ENCODE results near the gene YKT6.

Gene YKT6

DNA sequence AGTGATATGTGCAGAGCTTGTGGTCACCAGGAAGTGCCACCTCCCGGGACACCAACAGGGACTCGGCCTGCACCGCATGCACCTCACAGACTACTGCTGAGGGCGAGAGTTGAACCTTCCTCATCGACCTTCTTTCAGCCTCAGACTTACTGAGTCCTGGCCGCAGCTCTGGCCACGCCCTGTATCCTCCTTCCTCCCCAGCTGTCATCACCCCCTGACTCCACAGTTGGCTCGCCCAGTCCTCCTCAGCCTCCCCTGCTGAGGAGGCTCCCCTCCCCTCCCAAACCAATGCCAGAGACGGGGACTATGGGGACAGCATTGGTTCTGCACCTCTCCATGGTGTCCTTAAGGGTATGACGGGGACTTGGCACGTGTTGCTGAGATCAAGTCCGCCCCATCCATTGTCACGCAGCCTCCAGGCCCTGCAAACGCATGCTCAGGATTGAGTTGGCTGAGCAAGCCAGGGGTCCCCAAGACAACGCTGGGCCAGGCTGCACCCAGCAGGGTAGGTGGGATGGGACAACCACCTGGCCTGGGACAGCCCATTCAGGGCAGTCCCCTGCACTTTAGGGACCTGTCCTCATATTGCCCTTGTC lies 49.0 kb downstream of the YKT6 start:
- TF ChIP-seq NFIC (IDR thresholded peaks at IDR 0.05) = no peak
- TF ChIP-seq TCF12 (IDR thresholded peaks at IDR 0.05; ENCODE audit: low read depth) = no peak
- TF ChIP-seq EP300 (IDR thresholded peaks at IDR 0.05; ENCODE audit: borderline replicate concordance) = no peak
- TF ChIP-seq, protein P1, sequence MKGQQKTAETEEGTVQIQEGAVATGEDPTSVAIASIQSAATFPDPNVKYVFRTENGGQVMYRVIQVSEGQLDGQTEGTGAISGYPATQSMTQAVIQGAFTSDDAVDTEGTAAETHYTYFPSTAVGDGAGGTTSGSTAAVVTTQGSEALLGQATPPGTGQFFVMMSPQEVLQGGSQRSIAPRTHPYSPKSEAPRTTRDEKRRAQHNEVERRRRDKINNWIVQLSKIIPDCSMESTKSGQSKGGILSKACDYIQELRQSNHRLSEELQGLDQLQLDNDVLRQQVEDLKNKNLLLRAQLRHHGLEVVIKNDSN (IDR thresholded peaks at IDR 0.05) = no peak
- TF ChIP-seq TEAD4 (IDR thresholded peaks at IDR 0.05) = no peak
- TF ChIP-seq FOXM1 (IDR thresholded peaks at IDR 0.05; ENCODE audit: borderline replicate concordance, low read depth) = no peak
- TF ChIP-seq, protein P2, sequence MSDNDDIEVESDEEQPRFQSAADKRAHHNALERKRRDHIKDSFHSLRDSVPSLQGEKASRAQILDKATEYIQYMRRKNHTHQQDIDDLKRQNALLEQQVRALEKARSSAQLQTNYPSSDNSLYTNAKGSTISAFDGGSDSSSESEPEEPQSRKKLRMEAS (IDR thresholded peaks at IDR 0.05) = no peak
- TF ChIP-seq YY1 (IDR thresholded peaks at IDR 0.05; ENCODE audit: low read depth) = no peak

DNA sequence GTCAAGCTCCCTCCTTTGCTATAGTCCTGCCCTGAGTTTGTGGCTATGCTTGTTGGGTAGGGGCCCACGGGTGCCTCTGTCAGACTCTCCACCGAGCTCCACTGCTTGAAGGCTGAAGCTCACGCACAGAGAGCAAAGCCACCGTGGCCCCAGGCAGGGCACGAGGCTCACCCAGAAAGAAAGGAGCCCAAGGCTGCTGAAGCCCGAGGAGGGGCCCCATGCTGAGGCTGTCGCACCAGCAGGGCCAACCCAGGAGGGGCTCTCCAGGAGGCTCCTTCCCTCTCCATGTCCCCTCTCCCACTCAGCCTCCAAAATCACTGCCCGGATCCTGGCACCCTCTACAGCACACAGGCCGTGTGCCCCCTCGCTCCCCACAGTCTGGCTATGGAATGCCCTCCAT lies 50.5 kb downstream of the YKT6 start:
- no peak for TF ChIP-seq NFIC (IDR thresholded peaks at IDR 0.05)

DNA sequence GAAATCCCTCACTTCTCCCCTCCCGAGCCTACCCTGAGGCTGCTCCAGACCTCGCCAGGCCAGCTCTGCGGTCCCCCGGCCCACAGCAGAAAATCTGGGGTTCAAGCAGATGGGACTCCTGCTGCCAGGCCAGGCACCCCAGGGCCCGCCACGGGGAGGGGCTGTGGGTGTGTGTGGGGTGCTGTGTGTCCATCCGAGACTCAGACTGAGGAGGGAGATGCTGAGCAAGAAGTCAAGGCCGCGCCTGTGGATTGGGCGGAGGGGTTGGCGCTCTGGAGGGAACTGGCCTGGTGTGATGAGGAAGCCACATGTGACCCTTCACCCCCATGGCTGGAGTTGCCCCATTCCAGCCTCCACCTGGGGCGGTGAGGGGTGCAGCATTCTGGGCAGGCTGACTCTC lies 51.1 kb downstream of the YKT6 start:
- TF ChIP-seq EP300 (IDR thresholded peaks at IDR 0.05; ENCODE audit: borderline replicate concordance) = no peak
- no peak for TF ChIP-seq ZBTB7A (IDR thresholded peaks at IDR 0.05; ENCODE audit: low read depth)
- no peak for TF ChIP-seq EGR1 (IDR thresholded peaks at IDR 0.05)
- no peak for TF ChIP-seq RAD21 (IDR thresholded peaks at IDR 0.05; ENCODE audit: low read depth)
- TF ChIP-seq TCF12 (IDR thresholded peaks at IDR 0.05; ENCODE audit: low read depth) = no peak
- TF ChIP-seq TEAD4 (IDR thresholded peaks at IDR 0.05) = no peak
- no peak for TF ChIP-seq TAF1 (IDR thresholded peaks at IDR 0.05; ENCODE audit: low read depth)
- TF ChIP-seq, protein P1 (IDR thresholded peaks at IDR 0.05) = no peak
- no peak for TF ChIP-seq CEBPB (IDR thresholded peaks at IDR 0.05)
- no peak for TF ChIP-seq FOXM1 (IDR thresholded peaks at IDR 0.05; ENCODE audit: borderline replicate concordance, low read depth)
- no peak for TF ChIP-seq NFIC (IDR thresholded peaks at IDR 0.05)
- TF ChIP-seq YY1 (IDR thresholded peaks at IDR 0.05; ENCODE audit: low read depth) = no peak
- TF ChIP-seq CREB1 (IDR thresholded peaks at IDR 0.05; ENCODE audit: low read depth) = no peak
- TF ChIP-seq, protein P2 (IDR thresholded peaks at IDR 0.05) = no peak
- TF ChIP-seq, protein P3, sequence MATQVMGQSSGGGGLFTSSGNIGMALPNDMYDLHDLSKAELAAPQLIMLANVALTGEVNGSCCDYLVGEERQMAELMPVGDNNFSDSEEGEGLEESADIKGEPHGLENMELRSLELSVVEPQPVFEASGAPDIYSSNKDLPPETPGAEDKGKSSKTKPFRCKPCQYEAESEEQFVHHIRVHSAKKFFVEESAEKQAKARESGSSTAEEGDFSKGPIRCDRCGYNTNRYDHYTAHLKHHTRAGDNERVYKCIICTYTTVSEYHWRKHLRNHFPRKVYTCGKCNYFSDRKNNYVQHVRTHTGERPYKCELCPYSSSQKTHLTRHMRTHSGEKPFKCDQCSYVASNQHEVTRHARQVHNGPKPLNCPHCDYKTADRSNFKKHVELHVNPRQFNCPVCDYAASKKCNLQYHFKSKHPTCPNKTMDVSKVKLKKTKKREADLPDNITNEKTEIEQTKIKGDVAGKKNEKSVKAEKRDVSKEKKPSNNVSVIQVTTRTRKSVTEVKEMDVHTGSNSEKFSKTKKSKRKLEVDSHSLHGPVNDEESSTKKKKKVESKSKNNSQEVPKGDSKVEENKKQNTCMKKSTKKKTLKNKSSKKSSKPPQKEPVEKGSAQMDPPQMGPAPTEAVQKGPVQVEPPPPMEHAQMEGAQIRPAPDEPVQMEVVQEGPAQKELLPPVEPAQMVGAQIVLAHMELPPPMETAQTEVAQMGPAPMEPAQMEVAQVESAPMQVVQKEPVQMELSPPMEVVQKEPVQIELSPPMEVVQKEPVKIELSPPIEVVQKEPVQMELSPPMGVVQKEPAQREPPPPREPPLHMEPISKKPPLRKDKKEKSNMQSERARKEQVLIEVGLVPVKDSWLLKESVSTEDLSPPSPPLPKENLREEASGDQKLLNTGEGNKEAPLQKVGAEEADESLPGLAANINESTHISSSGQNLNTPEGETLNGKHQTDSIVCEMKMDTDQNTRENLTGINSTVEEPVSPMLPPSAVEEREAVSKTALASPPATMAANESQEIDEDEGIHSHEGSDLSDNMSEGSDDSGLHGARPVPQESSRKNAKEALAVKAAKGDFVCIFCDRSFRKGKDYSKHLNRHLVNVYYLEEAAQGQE (IDR thresholded peaks at IDR 0.05; ENCODE audit: low read depth) = no peak

DNA sequence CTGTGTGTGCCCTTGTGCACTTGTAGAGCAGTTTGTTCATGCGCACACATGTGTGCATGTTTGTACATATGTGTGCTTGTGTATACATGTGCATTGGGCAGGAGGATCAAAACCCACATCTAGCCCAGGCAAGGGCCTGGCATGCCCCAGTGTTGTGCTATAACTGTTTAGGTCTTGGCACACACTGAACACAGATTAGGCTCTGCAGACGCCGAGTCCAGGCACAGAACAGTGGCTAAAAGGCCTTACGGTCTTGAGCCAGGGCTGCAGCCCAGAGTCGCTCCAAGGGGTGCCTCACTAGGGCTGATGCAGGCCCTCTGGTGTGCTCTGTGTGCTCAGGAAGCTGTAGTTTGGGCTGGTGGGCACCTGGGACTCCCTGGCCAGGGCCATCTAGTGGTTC lies 55.7 kb downstream of the YKT6 start:
- TF ChIP-seq TCF12 (IDR thresholded peaks at IDR 0.05; ENCODE audit: low read depth) (no peak), FOXM1 (IDR thresholded peaks at IDR 0.05; ENCODE audit: borderline replicate concordance, low read depth) (no peak)

DNA sequence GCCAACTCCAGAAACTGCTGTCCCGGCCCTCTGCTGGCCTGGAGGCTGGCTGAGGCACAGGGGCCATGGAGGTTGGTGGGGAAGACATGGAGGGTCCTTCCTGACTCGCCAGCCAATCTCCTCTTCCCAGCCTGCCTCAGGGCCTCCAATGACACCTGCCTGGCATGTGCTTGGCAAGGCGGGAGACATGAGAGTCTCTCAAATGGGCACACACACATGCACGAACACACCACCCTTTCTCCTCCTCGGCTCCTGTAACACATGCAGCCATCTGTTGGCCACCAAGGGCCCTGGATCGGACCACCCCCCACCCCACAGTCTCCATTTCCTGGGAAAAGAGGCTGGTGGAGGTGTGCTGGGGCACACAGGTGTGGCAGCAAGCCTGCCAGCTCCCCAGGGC lies 56.4 kb downstream of the YKT6 start:
- no peak for TF ChIP-seq YY1 (IDR thresholded peaks at IDR 0.05; ENCODE audit: low read depth)
- TF ChIP-seq, protein P2 (IDR thresholded peaks at IDR 0.05) = peak; percentile 26; the same call in 1 of the 2 replicates

DNA sequence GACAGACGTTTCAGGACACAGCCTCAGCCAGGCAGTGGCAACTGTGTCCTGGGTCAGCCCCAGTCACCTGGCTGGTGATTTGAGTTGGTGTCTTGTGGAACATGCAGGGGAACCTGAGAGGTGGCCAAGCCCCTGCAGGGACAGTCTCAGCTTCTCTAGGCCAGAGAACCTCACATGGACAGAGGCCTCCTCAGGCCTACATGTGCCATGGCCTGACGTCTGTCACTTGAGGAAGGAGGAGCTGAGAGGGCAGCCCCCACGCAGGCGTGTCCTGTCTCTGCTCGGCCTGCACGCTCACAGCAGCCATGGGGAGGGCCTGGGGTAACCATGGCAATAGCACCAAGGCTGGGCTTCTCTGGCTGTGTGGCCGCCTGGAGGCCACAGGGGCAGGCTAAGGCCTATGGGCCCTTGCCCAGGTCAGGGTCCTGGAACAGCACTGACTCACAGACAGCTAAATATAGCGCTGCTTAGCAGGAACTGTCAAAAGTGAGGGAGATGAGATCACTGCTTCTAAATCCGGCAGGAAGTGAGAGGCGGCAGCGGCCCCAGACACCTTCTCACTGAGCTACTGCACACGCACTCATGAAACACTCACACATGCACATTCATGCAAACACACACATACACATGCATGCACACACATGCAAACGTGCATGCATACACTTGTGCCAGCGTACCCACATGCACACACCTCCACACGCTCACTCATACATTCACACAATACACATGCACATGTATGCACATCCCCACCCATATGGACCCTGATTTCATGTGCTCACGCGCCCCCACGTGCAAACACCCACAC lies 57.0 kb downstream of the YKT6 start:
- TF ChIP-seq TCF12 (IDR thresholded peaks at IDR 0.05; ENCODE audit: low read depth) (no peak), CEBPB (IDR thresholded peaks at IDR 0.05) (no peak), RAD21 (IDR thresholded peaks at IDR 0.05; ENCODE audit: low read depth) (no peak), NFIC (IDR thresholded peaks at IDR 0.05) (no peak), CREB1 (IDR thresholded peaks at IDR 0.05; ENCODE audit: low read depth) (no peak), ZBTB7A (IDR thresholded peaks at IDR 0.05; ENCODE audit: low read depth) (no peak), EP300 (IDR thresholded peaks at IDR 0.05; ENCODE audit: borderline replicate concordance) (no peak), FOXM1 (IDR thresholded peaks at IDR 0.05; ENCODE audit: borderline replicate concordance, low read depth) (no peak)
- TF ChIP-seq, protein P1 (IDR thresholded peaks at IDR 0.05) = no peak

DNA sequence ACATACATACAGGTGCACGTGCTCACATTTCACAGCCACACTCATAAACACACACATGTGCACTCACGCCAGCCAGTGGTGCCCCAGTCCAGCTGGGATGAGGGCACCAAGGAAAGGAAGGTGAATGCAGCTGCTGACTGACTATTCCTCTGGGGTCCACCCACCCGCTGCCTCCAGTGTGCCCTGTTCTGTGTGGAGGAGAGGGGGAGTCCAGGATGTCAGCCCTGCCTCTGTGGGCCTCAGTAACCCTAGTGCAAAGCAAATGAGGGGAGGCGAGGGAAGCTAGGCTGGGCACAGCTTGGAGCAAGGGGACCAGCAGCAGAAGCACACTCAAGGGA lies 57.6 kb downstream of the YKT6 start:
- no peak for TF ChIP-seq FOXM1 (IDR thresholded peaks at IDR 0.05; ENCODE audit: borderline replicate concordance, low read depth)
- TF ChIP-seq EP300 (IDR thresholded peaks at IDR 0.05; ENCODE audit: borderline replicate concordance) = no peak
- TF ChIP-seq, protein P2 (IDR thresholded peaks at IDR 0.05) = no peak
- TF ChIP-seq TCF12 (IDR thresholded peaks at IDR 0.05; ENCODE audit: low read depth) = no peak
- TF ChIP-seq EGR1 (IDR thresholded peaks at IDR 0.05) = no peak
- TF ChIP-seq ZBTB7A (IDR thresholded peaks at IDR 0.05; ENCODE audit: low read depth) = no peak
- no peak for TF ChIP-seq CEBPB (IDR thresholded peaks at IDR 0.05)
- no peak for TF ChIP-seq CREB1 (IDR thresholded peaks at IDR 0.05; ENCODE audit: low read depth)
- no peak for TF ChIP-seq NFIC (IDR thresholded peaks at IDR 0.05)
- TF ChIP-seq TAF1 (IDR thresholded peaks at IDR 0.05; ENCODE audit: low read depth) = no peak

Measured in Ishikawa (cell line).